IMR-90 (cell line): ENCODE data around the gene ALPI. TPM values are rescaled to one million over a fixed set of nuclear protein-coding genes. Genes with fewer than 3 reads are reported as not detected.
A peak's percentile ranks its signal among the peaks of the same experiment; 100 is the strongest.

Experiments
- ATAC-seq: fragments of 200-7000 bp; cut with Tn5 transposase; 2 replicates; pipeline ENCODE4 v1.9.1; 2020; ENCODE audit warnings: low read depth, mild to moderate bottlenecking, moderate library complexity
- BruUV-seq: library from RNA; stranded (reverse); fragments of 400-500 nt; replicated peaks from 2 replicates; lab custom pipeline; 2021; lab: Mats Ljungman, UMichigan
- CTCF ChIA-PET: fragments of 300-600 bp; formaldehyde crosslinking; extraction: SDS; loops from one replicate; lab custom pipeline; 2021; ENCODE audit warnings: antibody characterized with exemption; lab: Yijun Ruan, JAX
- POLR2A ChIA-PET: fragments of 300-600 bp; sonication (Branson Sonifier 250); formaldehyde crosslinking; loops from one replicate; lab custom pipeline; 2022; ENCODE audit warnings: antibody characterized with exemption; ENCODE audit not compliant: unreplicated experiment; lab: Charles Lee
- DNase-seq: peaks from one replicate; pipeline ENCODE4 v3.0.0; 2013
- H2AFZ ChIP-seq: replicated peaks from 2 replicates; pipeline ENCODE3; 2013; ENCODE audit warnings: low read length, mild to moderate bottlenecking; ENCODE audit not compliant: poor library complexity
- H2AK5ac ChIP-seq: 2 replicates; pipeline ENCODE4 v1.6.1; 2013; ENCODE audit warnings: low read depth, low read length, inconsistent platforms
- H2AK9ac ChIP-seq: replicated peaks from 2 replicates; pipeline ENCODE3; 2013; ENCODE audit warnings: mild to moderate bottlenecking, low read depth, low read length, moderate library complexity; ENCODE audit not compliant: poor library complexity
- H2BK120ac ChIP-seq: 2 replicates; pipeline ENCODE4 v1.6.1; 2013; ENCODE audit warnings: low read depth, low read length, inconsistent platforms
- H2BK15ac ChIP-seq: 3 replicates; pipeline ENCODE4 v1.6.1; 2013; ENCODE audit warnings: low read depth, low read length, inconsistent platforms
- H2BK20ac ChIP-seq: 2 replicates; pipeline ENCODE4 v1.6.1; 2013; ENCODE audit warnings: low read depth, mild to moderate bottlenecking, inconsistent platforms, low read length, moderate library complexity
- H2BK5ac ChIP-seq: 2 replicates; pipeline ENCODE4 v1.6.1; 2013; ENCODE audit warnings: mild to moderate bottlenecking, low read depth, low read length, inconsistent platforms; ENCODE audit not compliant: poor library complexity, severe bottlenecking
- H3K14ac ChIP-seq: replicated peaks from 2 replicates; pipeline ENCODE4 v1.6.1; 2013; ENCODE audit warnings: low read depth, low read length, inconsistent platforms
- H3K18ac ChIP-seq: 2 replicates; pipeline ENCODE4 v1.6.1; 2013; ENCODE audit warnings: low read depth, low read length, control low read depth
- H3K23ac ChIP-seq: 2 replicates; pipeline ENCODE4 v1.6.1; 2013; ENCODE audit warnings: low read depth, low read length, inconsistent platforms
- H3K27ac ChIP-seq: 2 replicates; pipeline ENCODE4 v1.5.1; 2013; ENCODE audit warnings: mild to moderate bottlenecking, control low read depth, low read length; ENCODE audit not compliant: insufficient read depth
- H3K27me3 ChIP-seq: 2 replicates; pipeline ENCODE4 v1.6.1; 2013; ENCODE audit warnings: low read length; ENCODE audit not compliant: control insufficient read depth, insufficient read depth
- H3K36me3 ChIP-seq: 2 replicates; pipeline ENCODE4 v1.6.1; 2013; ENCODE audit warnings: low read length, mixed read lengths; ENCODE audit not compliant: control insufficient read depth, insufficient read depth
- H3K4ac ChIP-seq: 2 replicates; pipeline ENCODE4 v1.6.1; 2013; ENCODE audit warnings: low read depth, low read length, inconsistent platforms
- H3K4me1 ChIP-seq: 2 replicates; pipeline ENCODE4 v1.6.1; 2013; ENCODE audit warnings: low read length, mixed read lengths; ENCODE audit not compliant: control insufficient read depth, insufficient read depth
- H3K4me2 ChIP-seq: 2 replicates; pipeline ENCODE4 v1.6.1; 2013; ENCODE audit warnings: low read depth, mild to moderate bottlenecking, control low read depth, low read length, moderate library complexity
- H3K4me3 ChIP-seq: 2 replicates; pipeline ENCODE4 v1.5.1; 2013; ENCODE audit warnings: low read depth, mild to moderate bottlenecking, control low read depth, low read length, moderate library complexity; ENCODE audit not compliant: insufficient read depth
- H3K56ac ChIP-seq: 2 replicates; pipeline ENCODE4 v1.6.1; 2013; ENCODE audit warnings: low read length, inconsistent platforms; ENCODE audit not compliant: insufficient read depth; ENCODE audit errors: extremely low read depth
- H3K79me1 ChIP-seq, 2 experiments: 2 replicates each; pipeline ENCODE4 v1.6.1; 2013; ENCODE audit warnings: low read length in 2 of 2, inconsistent platforms in 1 of 2, low read depth in 1 of 2
- H3K9ac ChIP-seq: 2 replicates; pipeline ENCODE4 v1.6.1; 2013; ENCODE audit warnings: low read depth, low read length, control low read depth
- H3K9me1 ChIP-seq: 2 replicates; pipeline ENCODE4 v1.6.1; 2013; ENCODE audit warnings: low read length, inconsistent platforms; ENCODE audit not compliant: insufficient read depth
- H3K9me3 ChIP-seq: 2 replicates; pipeline ENCODE4 v1.6.1; 2013; ENCODE audit warnings: low read length; ENCODE audit not compliant: control insufficient read depth, insufficient read depth
- H4K20me1 ChIP-seq: 2 replicates; pipeline ENCODE4 v1.6.1; 2013; ENCODE audit warnings: low read length, inconsistent platforms; ENCODE audit not compliant: insufficient read depth
- H4K5ac ChIP-seq: 2 replicates; pipeline ENCODE4 v1.6.1; 2013; ENCODE audit warnings: mild to moderate bottlenecking, low read depth, low read length, control low read depth
- H4K8ac ChIP-seq, 2 experiments: 2 replicates each; pipeline ENCODE4 v1.6.1; 2013; ENCODE audit warnings: low read depth in 2 of 2, low read length in 2 of 2, control low read depth in 1 of 2, inconsistent platforms in 1 of 2
- H4K91ac ChIP-seq: 2 replicates; pipeline ENCODE4 v1.6.1; 2013; ENCODE audit warnings: low read depth, low read length, inconsistent platforms; ENCODE audit not compliant: insufficient read depth
- BHLHE40 ChIP-seq: fragments of 150-350 bp; IDR thresholded peaks from 2 replicates; pipeline ENCODE4 v1.6.1; 2016; ENCODE audit warnings: mild to moderate bottlenecking, low read depth, low read length
- CEBPB ChIP-seq: IDR thresholded peaks from 2 replicates; pipeline ENCODE4 v1.6.1; 2012; ENCODE audit warnings: low read depth, low read length, improper control_type of control experiment
- CHD1 ChIP-seq: IDR thresholded peaks from 2 replicates; pipeline ENCODE4 v1.6.1; 2012; ENCODE audit warnings: low read depth, low read length, improper control_type of control experiment
- FOS ChIP-seq: fragments of 150-350 bp; IDR thresholded peaks from 2 replicates; pipeline ENCODE4 v1.6.1; 2016; ENCODE audit warnings: low read depth, low read length
- MAFK ChIP-seq: IDR thresholded peaks from 2 replicates; pipeline ENCODE4 v1.6.1; 2012; ENCODE audit warnings: low read depth, low read length, improper control_type of control experiment
- MAZ ChIP-seq: IDR thresholded peaks from 2 replicates; pipeline ENCODE4 v1.6.1; 2012; ENCODE audit warnings: low read depth, mild to moderate bottlenecking, low read length, improper control_type of control experiment, moderate library complexity, borderline replicate concordance
- MXI1 ChIP-seq: IDR thresholded peaks from 2 replicates; pipeline ENCODE4 v1.6.1; 2012; ENCODE audit warnings: low read depth, mild to moderate bottlenecking, low read length, moderate library complexity, borderline replicate concordance
- NFE2L2 ChIP-seq: fragments of 150-350 bp; IDR thresholded peaks from 2 replicates; pipeline ENCODE4 v1.6.1; 2016; ENCODE audit warnings: low read depth, mild to moderate bottlenecking, low read length
- POLR2A ChIP-seq: IDR thresholded peaks from 2 replicates; pipeline ENCODE4 v1.6.1; 2012; ENCODE audit warnings: mild to moderate bottlenecking, low read depth, low read length
- RAD21 ChIP-seq: IDR thresholded peaks from 2 replicates; pipeline ENCODE4 v1.6.1; 2012; ENCODE audit warnings: low read length, improper control_type of control experiment
- RCOR1 ChIP-seq: IDR thresholded peaks from 2 replicates; pipeline ENCODE4 v1.6.1; 2012; ENCODE audit warnings: mild to moderate bottlenecking, low read length, improper control_type of control experiment; ENCODE audit not compliant: insufficient replicate concordance
- RFX5 ChIP-seq: IDR thresholded peaks from 2 replicates; pipeline ENCODE4 v1.8.0; 2012; ENCODE audit warnings: low read depth, mild to moderate bottlenecking, low read length, moderate library complexity
- SMC3 ChIP-seq: fragments of 150-350 bp; IDR thresholded peaks from 2 replicates; pipeline ENCODE4 v1.6.1; 2016; ENCODE audit warnings: low read depth, mild to moderate bottlenecking, antibody characterized with exemption, low read length, moderate library complexity
- WGBS, 2 experiments: methylation state at CpG; one replicate each; pipeline versions ENCODE4 v1.1.5 to v1.1.7; 2013; ENCODE audit warnings: missing lambda C conversion rate in 2 of 2; ENCODE audit not compliant: insufficient read length in 1 of 2; ENCODE audit errors: extremely low coverage in 2 of 2; 5-methylcytosine and 5-hydroxymethylcytosine counted together
- dilution Hi-C: fragments of 300-500 bp; cut with HindIII; formaldehyde crosslinking; loops from one replicate; pipeline ENCODE4 v1.14.3; 2018; ENCODE audit warnings: low sequenced_read_pairs; ENCODE audit not compliant: unreplicated experiment
- in situ Hi-C: fragments of 300-500 bp; cut with MboI; formaldehyde crosslinking; loops from 3 replicates; pipeline ENCODE4 v1.14.3; 2019; ENCODE audit warnings: low sequenced_read_pairs, inconsistent platforms, mixed read lengths
- intact Hi-C: fragments of 100-400 bp; cut with micrococcal nuclease; formaldehyde crosslinking; loops from 2 replicates; pipeline ENCODE4 v1.10.0; 2022
- polyA plus RNA-seq, 3 experiments: library from polyadenylated mRNA; depleted of rRNA; stranded (reverse); fragments of >200 nt; gene quantifications; 2 replicates each; pipeline ENCODE4 v1.2.3, GENCODE V29; 2012; ENCODE audit warnings: low replicate concordance in 1 of 3
- total RNA-seq: library from RNA; depleted of rRNA; stranded (reverse); fragments of >200 nt; gene quantifications from 2 replicates; pipeline ENCODE4 v1.2.3, GENCODE V29; 2012
- TF ChIP-seq, protein P1 (sequence below): conservative IDR thresholded peaks from 2 replicates; pipeline ENCODE4 v1.5.1; 2012; ENCODE audit warnings: mild to moderate bottlenecking, low read depth, low read length, improper control_type of control experiment
- TF ChIP-seq, protein P2 (sequence below): fragments of 150-350 bp; IDR thresholded peaks from 2 replicates; pipeline ENCODE4 v1.6.1; 2017; ENCODE audit warnings: mild to moderate bottlenecking, antibody characterized with exemption, low read length, low read depth
- TF ChIP-seq, protein P3 (sequence below): fragments of 150-350 bp; IDR thresholded peaks from 2 replicates; pipeline ENCODE4 v1.6.1; 2016; ENCODE audit warnings: low read depth, mild to moderate bottlenecking, low read length, moderate library complexity, borderline replicate concordance

The ALPI gene
- total and polyA plus RNA-seq, 2 of the 4 experiments (the other 2 are of a cell fraction) = not detected

DNA sequence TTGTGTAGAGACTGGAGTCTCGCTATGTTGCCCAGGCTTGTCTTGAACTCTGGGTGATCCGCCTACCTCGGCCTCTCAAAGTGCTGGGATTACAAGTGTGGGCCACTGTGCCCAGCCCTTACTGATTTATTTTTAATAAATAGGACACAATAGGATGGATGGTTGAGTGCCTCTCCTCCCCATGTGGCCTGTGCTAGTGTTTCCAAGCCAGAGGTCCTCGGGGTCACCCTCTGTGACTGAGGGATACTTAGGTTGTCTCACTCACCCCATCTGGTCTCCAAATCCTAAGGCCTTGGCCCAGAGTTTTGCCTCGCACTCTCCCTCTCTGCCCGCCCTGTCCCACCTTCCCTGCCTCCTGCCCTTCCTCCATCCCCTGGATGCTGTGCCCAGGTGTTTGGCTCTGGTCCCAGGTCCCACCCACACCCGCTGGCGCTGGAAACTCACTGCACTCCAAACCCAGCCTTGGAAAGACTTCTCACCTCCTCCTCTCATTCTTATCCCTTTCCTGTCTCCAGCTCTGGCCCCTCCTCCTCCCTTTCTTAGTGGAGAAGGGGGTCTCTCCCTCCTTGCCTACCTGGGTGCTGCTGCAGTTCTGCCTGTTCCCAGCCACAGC lies 36.4 kb downstream of the ALPI start:
- no peak overlapping the region for H4K91ac ChIP-seq
- no peak overlapping the region for H3K56ac ChIP-seq
- H4K5ac ChIP-seq = no peak overlapping the region
- intact Hi-C loops = no loop called here
- H3K36me3 ChIP-seq = no peaks in the 10 kb centered on the region
- TF ChIP-seq CEBPB (no peak), MAFK (no peak), MAZ (no peak), FOS (no peak), CHD1 (no peak), RFX5 (no peak), NFE2L2 (no peak), BHLHE40 (no peak), RAD21 (no peak), RCOR1 (no peak), MXI1 (no peak), POLR2A (no peak), SMC3 (no peak)
- TF ChIP-seq, protein P1, sequence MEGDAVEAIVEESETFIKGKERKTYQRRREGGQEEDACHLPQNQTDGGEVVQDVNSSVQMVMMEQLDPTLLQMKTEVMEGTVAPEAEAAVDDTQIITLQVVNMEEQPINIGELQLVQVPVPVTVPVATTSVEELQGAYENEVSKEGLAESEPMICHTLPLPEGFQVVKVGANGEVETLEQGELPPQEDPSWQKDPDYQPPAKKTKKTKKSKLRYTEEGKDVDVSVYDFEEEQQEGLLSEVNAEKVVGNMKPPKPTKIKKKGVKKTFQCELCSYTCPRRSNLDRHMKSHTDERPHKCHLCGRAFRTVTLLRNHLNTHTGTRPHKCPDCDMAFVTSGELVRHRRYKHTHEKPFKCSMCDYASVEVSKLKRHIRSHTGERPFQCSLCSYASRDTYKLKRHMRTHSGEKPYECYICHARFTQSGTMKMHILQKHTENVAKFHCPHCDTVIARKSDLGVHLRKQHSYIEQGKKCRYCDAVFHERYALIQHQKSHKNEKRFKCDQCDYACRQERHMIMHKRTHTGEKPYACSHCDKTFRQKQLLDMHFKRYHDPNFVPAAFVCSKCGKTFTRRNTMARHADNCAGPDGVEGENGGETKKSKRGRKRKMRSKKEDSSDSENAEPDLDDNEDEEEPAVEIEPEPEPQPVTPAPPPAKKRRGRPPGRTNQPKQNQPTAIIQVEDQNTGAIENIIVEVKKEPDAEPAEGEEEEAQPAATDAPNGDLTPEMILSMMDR = no peak
- TF ChIP-seq, protein P2, sequence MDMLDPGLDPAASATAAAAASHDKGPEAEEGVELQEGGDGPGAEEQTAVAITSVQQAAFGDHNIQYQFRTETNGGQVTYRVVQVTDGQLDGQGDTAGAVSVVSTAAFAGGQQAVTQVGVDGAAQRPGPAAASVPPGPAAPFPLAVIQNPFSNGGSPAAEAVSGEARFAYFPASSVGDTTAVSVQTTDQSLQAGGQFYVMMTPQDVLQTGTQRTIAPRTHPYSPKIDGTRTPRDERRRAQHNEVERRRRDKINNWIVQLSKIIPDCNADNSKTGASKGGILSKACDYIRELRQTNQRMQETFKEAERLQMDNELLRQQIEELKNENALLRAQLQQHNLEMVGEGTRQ = no peak
- TF ChIP-seq, protein P3, sequence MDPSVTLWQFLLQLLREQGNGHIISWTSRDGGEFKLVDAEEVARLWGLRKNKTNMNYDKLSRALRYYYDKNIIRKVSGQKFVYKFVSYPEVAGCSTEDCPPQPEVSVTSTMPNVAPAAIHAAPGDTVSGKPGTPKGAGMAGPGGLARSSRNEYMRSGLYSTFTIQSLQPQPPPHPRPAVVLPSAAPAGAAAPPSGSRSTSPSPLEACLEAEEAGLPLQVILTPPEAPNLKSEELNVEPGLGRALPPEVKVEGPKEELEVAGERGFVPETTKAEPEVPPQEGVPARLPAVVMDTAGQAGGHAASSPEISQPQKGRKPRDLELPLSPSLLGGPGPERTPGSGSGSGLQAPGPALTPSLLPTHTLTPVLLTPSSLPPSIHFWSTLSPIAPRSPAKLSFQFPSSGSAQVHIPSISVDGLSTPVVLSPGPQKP = no peak
- BruUV-seq = no TSS peak
- CTCF ChIA-PET = no interaction called here
- H3K18ac ChIP-seq = no peak overlapping the region
- no peak overlapping the region for H3K9ac ChIP-seq
- dilution Hi-C loops = no loop called here
- no peak overlapping the region for H2AK9ac ChIP-seq
- peaks cover 56% of the 10 kb centered on the region for H3K27me3 ChIP-seq
- no peaks in the 10 kb centered on the region; the same call in 1 of the 2 replicates for H4K20me1 ChIP-seq
- no peak overlapping the region for H3K23ac ChIP-seq
- no peak overlapping the region for H3K27ac ChIP-seq
- no peaks in the 10 kb centered on the region for H3K4me1 ChIP-seq
- H3K4ac ChIP-seq = no peak overlapping the region
- no peak overlapping the region for H3K14ac ChIP-seq
- no peaks in the 10 kb centered on the region for H3K9me1 ChIP-seq
- H2AK5ac ChIP-seq = no peak overlapping the region
- H2BK120ac ChIP-seq = no peak overlapping the region
- no peak overlapping the region for H2BK15ac ChIP-seq
- in situ Hi-C loops = no loop called here
- H3K79me1 ChIP-seq = no peaks in the 10 kb centered on the region
- DNase-seq = no peak
- no peak overlapping the region for H3K4me2 ChIP-seq
- H3K9me3 ChIP-seq = no peaks in the 10 kb centered on the region
- H4K8ac ChIP-seq = no peak overlapping the region
- H2BK5ac ChIP-seq = no peak overlapping the region
- POLR2A ChIA-PET = no interaction called here
- WGBS, 2 experiments = 58% methylated on average over 3 of the region's 8 CpGs; no CpG with 5 or more reads in 1 of the 2 experiments
- no peak for ATAC-seq
- no peak overlapping the region for H3K4me3 ChIP-seq
- no peak overlapping the region for H2BK20ac ChIP-seq
- peak overlapping the region; percentile 29 for H2AFZ ChIP-seq
